Left ventricle myocardium superior (tissue), 1 donor: ENCODE data around the gene PTPN4. TPM values are rescaled to one million over a fixed set of nuclear protein-coding genes. Genes with fewer than 3 reads are reported as not detected.

Experiments
- ATAC-seq: fragments of 200-7000 bp; cut with Tn5 transposase; one replicate; pipeline ENCODE4 v1.9.1; 2020; ENCODE audit warnings: mild to moderate bottlenecking, moderate library complexity
- DNase-seq: peaks from one replicate; pipeline ENCODE4 v3.0.0-alpha.2; 2020
- intact Hi-C: fragments of 100-400 bp; cut with micrococcal nuclease; formaldehyde crosslinking; loops from one replicate; pipeline ENCODE4 v1.11.0; 2022
- total RNA-seq: library from RNA; stranded (reverse); fragmentation: NEBNext Ultra II Directional; extraction: Animal tissue kit (Norgen Biotek cat#: 25700); gene quantifications from one replicate; pipeline ENCODE4 v1.2.1, GENCODE V29; 2021
- donor health status: DM: no; HTN: yes; CAD: no; lungs with severe emphysema.

The PTPN4 gene
- total RNA-seq, 1 donor from 2014 or later: 41.1 TPM

DNA sequence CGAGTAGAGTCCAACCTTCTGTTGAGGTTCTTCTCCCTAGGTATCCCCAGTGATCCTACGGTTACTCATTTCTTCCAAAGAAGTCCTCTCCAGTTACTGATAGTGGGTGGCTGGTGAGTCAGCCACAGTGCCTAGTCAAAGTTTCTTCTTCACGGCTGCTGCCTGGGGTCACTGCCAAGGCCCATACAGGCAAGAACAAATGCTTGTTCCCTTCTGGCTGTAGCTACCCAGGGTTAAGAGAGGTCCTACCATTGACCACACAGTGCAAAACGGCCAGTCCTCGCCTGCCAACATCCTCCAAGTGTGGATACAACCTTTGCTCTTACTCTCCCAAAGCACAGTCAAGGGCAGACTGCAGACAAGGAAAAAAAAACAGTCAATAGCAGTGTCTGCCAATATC, 2.9 kb upstream of the PTPN4 start:
- intact Hi-C loops: no loop called here
- ATAC-seq: peak; percentile 22

GRCh38 chr2:119758881-119759450, 756 bp upstream of the PTPN4 start:
- DNase-seq (no peak), ATAC-seq (no peak)
- intact Hi-C loops: no loop called here

More for the DNA sequence above, 2.9 kb upstream of the PTPN4 start:
- peak; percentile 65 for DNase-seq

- DNase-seq: no peak
- ATAC-seq: peak; percentile 5
- intact Hi-C loops: no loop called here
Observed at GRCh38 chr2:119760237-119760955, 674 bp downstream of the PTPN4 start.

- DNase-seq: no peak
- no peak for ATAC-seq
- intact Hi-C loops: no loop called here
Observed at GRCh38 chr2:119760956-119761275, 1.2 kb downstream of the PTPN4 start.

GRCh38 chr2:119764832-119765231, 5.1 kb downstream of the PTPN4 start:
- no peak for ATAC-seq
- no peak for DNase-seq
- intact Hi-C loops: no loop called here

DNA sequence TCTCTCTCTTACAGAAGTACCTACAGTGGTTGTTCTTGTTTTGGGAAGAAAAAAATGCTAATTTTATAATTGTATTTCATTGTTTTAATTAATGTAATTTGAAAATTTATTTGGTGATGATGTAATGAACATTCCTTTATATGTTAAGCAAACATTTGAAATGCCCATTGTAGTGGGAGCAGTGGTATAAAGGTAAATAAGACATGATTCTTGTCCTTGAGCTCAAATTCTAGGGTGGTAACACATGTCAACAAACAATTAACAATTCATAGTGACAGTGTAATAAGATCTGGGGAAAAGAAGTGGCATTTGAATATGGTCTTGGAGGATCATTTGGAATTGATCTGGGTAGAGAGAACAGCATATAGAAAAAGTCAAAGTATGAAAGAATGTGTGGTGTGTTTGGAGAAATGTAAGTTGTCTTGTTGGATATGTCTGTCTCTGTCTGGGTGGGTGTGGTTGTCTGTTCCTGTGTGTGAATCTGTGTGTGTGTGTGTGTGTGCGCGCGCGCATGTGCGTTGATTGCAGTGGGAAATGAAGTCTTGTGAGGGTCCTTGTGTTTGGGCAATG, 5.8 kb downstream of the PTPN4 start:
- ATAC-seq (no peak), DNase-seq (no peak)
- intact Hi-C loops: no loop called here

- intact Hi-C loops: no loop called here
- ATAC-seq: peak; percentile 67
- DNase-seq: no peak
Observed at GRCh38 chr2:119766944-119767343, 7.2 kb downstream of the PTPN4 start.

- DNase-seq: no peak
- intact Hi-C loops: no loop called here
- no peak for ATAC-seq
Observed at GRCh38 chr2:119768742-119769141, 9.0 kb downstream of the PTPN4 start.

GRCh38 chr2:119769645-119770044, 9.9 kb downstream of the PTPN4 start:
- DNase-seq (no peak), ATAC-seq (no peak)
- intact Hi-C loops: no loop called here

DNA sequence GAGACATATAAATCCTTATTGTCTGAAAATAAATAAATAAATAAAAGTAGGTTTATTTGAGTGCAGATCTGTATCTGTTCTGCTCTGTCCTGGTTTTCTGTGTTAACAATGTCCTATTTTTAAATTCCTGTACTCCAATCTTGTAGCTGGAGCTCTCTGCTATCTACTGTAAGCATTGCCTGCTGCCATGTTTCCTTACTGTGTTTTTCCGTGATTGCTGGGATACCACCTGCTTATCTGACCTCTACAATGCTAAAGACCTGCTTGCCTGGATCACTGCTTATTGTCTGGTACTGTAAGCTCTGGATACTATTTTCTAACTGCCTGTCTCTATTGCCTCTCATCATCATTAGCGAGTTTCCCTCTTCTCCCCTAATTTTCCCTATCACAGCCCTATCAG, 11.6 kb downstream of the PTPN4 start:
- ATAC-seq: peak; percentile 94
- intact Hi-C loops: no loop called here
- DNase-seq: no peak

- DNase-seq (no peak), ATAC-seq (no peak)
- intact Hi-C loops: no loop called here
Observed at GRCh38 chr2:119772128-119772527, 12.4 kb downstream of the PTPN4 start.

DNA sequence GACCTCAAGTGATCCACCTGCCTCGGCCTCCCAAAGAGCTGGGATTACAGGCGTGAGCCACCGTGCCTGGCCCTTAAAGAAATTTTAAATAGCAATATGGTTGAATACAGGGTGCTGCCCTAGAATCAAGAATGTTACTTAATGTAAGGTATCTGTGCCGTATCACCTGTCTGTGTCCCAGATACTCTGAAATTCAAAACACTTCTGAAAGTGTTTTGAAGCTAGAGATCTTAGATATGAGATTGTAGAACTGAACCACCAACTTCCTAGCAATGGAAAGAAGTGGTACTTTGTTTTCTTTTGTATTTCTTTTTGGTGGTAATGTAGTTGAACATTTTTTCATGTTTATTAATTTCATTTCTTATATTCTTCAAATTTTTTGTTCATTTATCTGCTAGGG, 13.0 kb downstream of the PTPN4 start:
- ATAC-seq: no peak
- intact Hi-C loops: no loop called here
- no peak for DNase-seq

DNA sequence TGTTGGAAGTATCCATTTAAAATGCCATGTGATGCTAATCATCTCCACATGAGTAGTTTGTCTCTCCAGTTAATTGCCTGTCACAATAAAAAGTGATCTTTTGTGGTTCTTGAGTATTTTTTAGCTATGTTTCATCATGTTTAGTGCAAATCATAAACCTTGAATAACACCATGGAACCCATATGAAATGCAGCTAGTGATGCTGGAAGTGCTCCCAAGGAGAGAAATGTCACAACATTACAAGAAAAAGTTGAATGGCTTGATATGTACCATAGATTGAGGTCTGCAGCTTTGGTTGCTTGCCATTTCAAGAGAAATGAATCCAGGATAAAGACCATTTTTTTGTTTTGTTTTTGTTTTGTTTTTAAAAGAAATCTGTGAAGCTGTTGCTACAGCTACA, 14.3 kb downstream of the PTPN4 start:
- DNase-seq: no peak
- no peak for ATAC-seq
- intact Hi-C loops: no loop called here

DNA sequence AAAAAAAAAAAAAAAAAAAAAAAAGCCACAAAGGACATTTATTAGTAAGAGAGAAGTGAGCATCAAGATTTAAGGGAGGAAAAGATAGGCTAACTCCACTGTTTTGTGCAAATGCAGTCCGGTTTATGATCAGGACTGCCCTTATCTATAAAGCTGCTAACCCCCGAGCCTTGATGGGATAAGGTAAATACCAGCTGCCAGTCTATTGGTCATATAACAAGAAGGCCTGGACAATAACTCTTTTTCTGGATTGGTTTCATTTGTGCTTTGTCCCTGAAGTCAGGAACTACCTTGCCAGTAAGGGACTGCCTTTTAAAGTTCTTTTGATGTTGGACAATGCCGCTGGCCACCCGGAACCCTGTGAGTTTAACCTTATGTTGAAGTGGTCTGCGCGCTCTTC, 15.4 kb downstream of the PTPN4 start:
- DNase-seq (no peak), ATAC-seq (no peak)
- intact Hi-C loops: no loop called here

DNA sequence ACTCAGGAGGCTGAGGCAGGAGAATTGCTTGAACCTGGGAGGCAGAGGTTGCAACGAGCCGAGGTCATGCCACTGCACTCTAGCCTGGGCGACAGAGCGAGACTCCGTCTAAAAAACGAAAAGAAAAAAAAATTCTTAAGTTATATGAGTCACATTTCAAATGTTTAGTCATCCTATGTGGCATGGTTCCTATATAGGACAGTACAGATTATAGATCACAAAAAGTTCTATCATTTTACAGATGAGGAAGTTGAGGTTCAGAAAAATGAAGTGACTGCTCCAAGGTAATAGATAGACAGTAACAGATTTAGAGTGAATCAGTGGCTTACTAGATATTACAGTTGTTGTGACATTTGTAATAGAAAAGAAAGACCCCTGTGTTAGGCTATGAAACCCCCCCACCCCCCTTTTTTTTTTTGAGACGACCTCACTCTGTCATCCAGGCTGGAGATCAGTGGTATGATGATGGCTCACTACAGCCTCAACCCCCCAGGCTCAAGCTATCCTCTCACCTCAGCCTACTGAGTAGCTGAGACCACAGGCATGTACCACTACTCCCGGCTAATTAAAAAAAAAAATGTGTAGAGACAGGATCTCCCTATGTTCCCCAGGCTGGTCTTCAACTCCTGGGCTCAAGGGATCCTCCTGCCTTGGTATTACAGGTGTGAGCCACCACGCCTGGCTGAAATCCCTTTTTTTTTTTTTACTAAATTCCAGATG, 22.7 kb downstream of the PTPN4 start:
- ATAC-seq (no peak), DNase-seq (no peak)
- intact Hi-C loops: no loop called here

DNA sequence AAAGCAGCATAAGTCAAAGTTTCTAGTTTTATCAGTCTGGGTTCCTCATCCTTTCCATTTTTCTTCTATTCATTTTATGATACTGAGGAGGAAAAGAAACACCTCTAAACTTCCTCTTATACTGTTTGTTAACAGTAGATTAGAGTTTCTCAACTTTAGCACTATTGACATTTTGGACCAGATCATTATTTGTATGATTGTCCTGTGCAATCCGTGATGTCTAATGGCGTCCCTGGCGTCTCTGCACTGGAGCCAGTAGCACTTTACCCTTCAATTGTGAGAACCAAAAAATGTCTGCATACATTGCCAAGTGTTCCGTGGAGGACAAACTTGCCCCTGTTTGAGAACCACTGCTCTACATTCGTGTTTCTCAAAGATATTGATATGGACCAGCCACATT, 25.2 kb downstream of the PTPN4 start:
- intact Hi-C loops: no loop called here
- no peak for ATAC-seq
- no peak for DNase-seq

DNA sequence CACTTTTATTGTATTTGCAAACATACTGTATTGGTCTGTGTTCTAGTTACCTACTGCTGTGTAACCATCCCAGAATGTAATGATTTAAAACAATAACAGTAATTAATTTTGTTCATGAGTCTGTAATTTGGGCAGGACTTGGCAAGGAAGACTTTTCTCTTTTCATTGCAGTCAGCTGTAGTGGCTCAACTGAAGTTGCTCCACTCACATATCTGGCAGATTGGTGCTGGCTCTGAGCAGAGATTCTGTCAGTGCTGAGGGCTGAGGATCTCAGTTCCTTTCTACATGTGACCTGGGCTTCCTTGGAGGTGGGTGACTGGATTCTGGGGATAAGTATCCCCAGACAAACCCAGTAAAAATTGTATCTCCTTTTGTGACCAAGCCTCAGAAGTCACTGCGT, 26.6 kb downstream of the PTPN4 start:
- DNase-seq (no peak), ATAC-seq (peak; percentile 83)
- intact Hi-C loops: no loop called here

- ATAC-seq (no peak), DNase-seq (no peak)
- intact Hi-C loops: no loop called here
Observed at GRCh38 chr2:119788752-119789151, 29.0 kb downstream of the PTPN4 start.

DNA sequence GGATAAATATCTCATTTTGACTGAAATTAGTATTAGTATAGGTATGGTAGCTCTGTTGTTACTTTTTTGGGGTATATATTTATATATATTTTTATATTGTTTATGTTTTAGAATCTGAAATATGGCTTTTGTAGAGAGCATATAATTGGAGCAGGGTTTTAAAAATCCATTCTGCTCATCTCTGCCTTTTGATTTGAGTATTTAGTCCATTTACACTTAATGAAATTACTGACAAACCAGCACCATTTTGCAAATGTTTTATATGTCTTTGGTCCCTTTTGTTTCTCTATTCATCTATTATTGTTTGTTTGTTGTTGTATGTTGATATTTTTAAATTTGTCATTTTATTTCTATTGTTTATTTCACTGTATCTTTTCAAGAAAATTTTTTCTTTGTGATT, 30.7 kb downstream of the PTPN4 start:
- DNase-seq (no peak), ATAC-seq (no peak)

GRCh38 chr2:119792907-119793312, 33.2 kb downstream of the PTPN4 start:
- no peak for DNase-seq
- intact Hi-C loops: no loop called here
- no peak for ATAC-seq

More for the DNA sequence above, 30.7 kb downstream of the PTPN4 start:
- intact Hi-C loops: no loop called here
